IPS-15b (cell line): ENCODE measurements around the gene LRP1B.
"Not testable (repeated sequence)": the region's sequence is repeated elsewhere in the genome, so short reads cannot be mapped to it uniquely, and the experiment has no call there.

Experiments used
- H3K27me3 ChIP-seq: one replicate; pipeline ENCODE4 v1.6.1; 2013; ENCODE audit warnings: low read length; ENCODE audit not compliant: control insufficient read depth, insufficient read depth
- H3K36me3 ChIP-seq: one replicate; pipeline ENCODE4 v1.6.1; 2013; ENCODE audit warnings: low read length; ENCODE audit not compliant: control insufficient read depth, insufficient read depth
- H3K4me1 ChIP-seq: one replicate; pipeline ENCODE4 v1.6.1; 2013; ENCODE audit warnings: mild to moderate bottlenecking, low read length; ENCODE audit not compliant: control insufficient read depth, insufficient read depth
- H3K4me3 ChIP-seq: one replicate; pipeline ENCODE4 v1.5.1; 2013; ENCODE audit warnings: low read depth, low read length
- H3K9ac ChIP-seq: one replicate; pipeline ENCODE4 v1.6.1; 2013; ENCODE audit warnings: low read depth, mild to moderate bottlenecking, low read length
- H3K9me3 ChIP-seq: one replicate; pipeline ENCODE4 v1.6.1; 2013; ENCODE audit warnings: mild to moderate bottlenecking, low read length; ENCODE audit not compliant: control insufficient read depth, insufficient read depth

LRP1B gene

GRCh38 chr2:140567734-140568133, 1563.1 kb downstream of the LRP1B start:
- Histone ChIP-seq H3K9me3 (no peaks in the 10 kb centered on the region), H3K4me3 (no peak overlapping the region), H3K27me3 (no peaks in the 10 kb centered on the region), H3K36me3 (no peaks in the 10 kb centered on the region), H3K9ac (no peak overlapping the region), H3K4me1 (no peaks in the 10 kb centered on the region)

DNA sequence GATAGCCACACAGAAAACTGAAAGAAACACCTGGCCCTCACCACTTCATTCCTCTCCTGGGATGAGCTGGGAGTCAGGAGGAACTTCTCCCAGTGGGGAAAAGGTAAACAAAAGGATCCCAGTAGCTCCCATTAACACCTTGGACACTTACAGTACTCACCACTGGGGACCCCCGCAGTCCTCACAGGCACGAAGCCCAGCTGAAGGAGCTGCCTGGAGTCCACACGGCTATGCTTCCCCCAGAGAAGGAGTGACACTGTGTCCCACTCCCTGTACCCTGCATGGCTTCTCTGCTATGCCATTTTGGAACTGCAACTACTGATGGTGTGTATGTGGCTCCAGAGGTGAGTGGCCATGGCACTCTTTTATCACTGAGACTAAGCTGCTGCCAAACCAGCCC, 1565.1 kb downstream of the LRP1B start:
- Histone ChIP-seq H3K4me1 (no peaks in the 10 kb centered on the region), H3K36me3 (no peaks in the 10 kb centered on the region)

GRCh38 chr2:140555701-140556100, 1575.1 kb downstream of the LRP1B start:
- H3K9me3 ChIP-seq = no peaks in the 10 kb centered on the region
- H3K36me3 ChIP-seq = no peaks in the 10 kb centered on the region
- H3K27me3 ChIP-seq = no peaks in the 10 kb centered on the region
- H3K4me1 ChIP-seq = no peaks in the 10 kb centered on the region
- no peak overlapping the region for H3K4me3 ChIP-seq
- no peak overlapping the region for H3K9ac ChIP-seq

More for the DNA sequence above, 1565.1 kb downstream of the LRP1B start:
- H3K9ac ChIP-seq = no peak overlapping the region
- H3K9me3 ChIP-seq = no peaks in the 10 kb centered on the region
- no peak overlapping the region for H3K4me3 ChIP-seq
- H3K27me3 ChIP-seq = no peaks in the 10 kb centered on the region

DNA sequence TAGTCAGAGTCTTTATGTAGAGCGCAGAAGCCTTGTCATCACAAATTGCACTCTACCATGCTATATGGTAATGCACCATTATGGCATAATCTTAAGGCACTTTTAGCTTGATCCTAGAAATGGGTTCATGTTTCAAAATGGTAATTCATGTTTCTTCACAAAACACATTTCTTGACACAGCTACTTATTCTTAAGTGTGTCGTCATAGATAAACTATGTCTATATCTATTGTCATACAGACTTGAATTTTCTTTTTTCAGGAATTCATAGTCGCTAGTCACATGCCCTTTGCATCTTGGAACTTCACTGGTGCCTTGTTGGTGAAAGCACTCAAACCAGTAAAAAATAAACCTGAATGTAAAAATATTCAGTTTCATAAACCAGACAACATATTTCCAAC, 1578.2 kb downstream of the LRP1B start:
- Histone ChIP-seq H3K9ac (no peak overlapping the region), H3K4me1 (no peaks in the 10 kb centered on the region), H3K27me3 (no peaks in the 10 kb centered on the region), H3K4me3 (no peak overlapping the region), H3K9me3 (no peaks in the 10 kb centered on the region), H3K36me3 (no peaks in the 10 kb centered on the region)

DNA sequence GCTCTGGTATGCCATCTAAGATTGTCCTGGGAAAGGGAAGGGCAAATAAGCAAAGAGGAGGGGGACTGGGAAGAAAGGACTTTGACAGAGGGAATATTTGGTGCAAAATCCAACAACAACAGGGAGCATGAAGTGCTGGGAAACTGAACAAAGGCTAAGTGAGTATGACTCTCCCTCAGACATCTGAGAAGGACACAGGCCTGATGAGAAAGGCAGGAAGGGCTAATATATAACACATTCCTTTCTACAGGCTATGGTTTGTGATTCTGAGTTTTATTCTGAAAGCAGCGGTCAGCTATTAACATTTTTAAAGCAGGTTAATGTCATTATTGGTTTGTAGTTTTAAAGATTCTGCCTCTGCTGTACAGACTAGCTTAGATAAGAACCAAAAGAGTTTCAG, 1579.5 kb downstream of the LRP1B start:
- no peaks in the 10 kb centered on the region for H3K36me3 ChIP-seq
- no peaks in the 10 kb centered on the region for H3K4me1 ChIP-seq
- H3K9me3 ChIP-seq = no peaks in the 10 kb centered on the region
- H3K9ac ChIP-seq = no peak overlapping the region
- H3K4me3 ChIP-seq = no peak overlapping the region
- H3K27me3 ChIP-seq = no peaks in the 10 kb centered on the region

GRCh38 chr2:140550821-140551220, 1580.0 kb downstream of the LRP1B start:
- Histone ChIP-seq H3K4me1 (no peaks in the 10 kb centered on the region), H3K27me3 (no peaks in the 10 kb centered on the region), H3K36me3 (no peaks in the 10 kb centered on the region), H3K9ac (no peak overlapping the region), H3K4me3 (no peak overlapping the region), H3K9me3 (no peaks in the 10 kb centered on the region)

DNA sequence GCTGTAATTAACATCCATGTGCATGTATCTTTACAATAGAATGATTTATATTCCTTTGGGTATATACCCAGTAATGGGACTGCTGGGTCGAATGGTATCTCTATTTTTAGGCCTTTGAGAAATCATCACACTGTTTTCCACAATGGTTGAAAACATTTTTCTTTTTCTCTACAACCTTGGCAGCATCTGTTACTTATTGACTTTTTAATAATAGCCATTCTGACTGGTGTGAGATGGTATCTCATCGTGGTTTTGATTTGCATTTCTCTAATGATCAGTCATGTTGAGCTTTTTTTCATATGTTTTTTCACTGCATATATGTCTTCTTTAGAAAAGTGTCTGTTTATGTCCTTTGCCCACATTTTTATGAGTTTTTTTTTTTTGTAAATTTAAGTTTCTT, 1586.0 kb downstream of the LRP1B start:
- H3K4me3 ChIP-seq, H3K36me3 ChIP-seq, H3K9me3 ChIP-seq, H3K4me1 ChIP-seq, H3K9ac ChIP-seq, H3K27me3 ChIP-seq: not testable (repeated sequence)

DNA sequence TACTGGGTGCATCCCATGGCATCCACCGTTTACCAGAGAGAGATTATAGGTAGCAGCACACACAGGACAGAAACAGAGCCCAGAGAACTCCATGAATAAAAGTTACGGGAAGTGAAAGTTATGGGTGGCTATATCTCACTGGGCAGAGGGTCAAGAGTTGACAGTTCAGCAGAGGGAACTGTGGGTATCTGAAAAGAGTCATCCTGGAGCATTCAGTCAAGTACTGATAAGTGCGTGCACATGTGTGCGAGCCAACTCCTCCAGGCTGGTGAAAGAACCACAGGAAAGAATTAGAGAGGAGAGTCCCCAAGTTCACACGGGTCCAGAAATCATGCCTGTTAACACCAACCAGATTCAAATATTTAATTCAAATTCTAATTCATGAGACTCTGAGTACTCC, 1588.2 kb downstream of the LRP1B start:
- no peak overlapping the region for H3K9ac ChIP-seq
- no peaks in the 10 kb centered on the region for H3K36me3 ChIP-seq
- H3K4me3 ChIP-seq = no peak overlapping the region

GRCh38 chr2:140539242-140539875, 1591.5 kb downstream of the LRP1B start:
- Histone ChIP-seq H3K4me3 (no peak overlapping the region), H3K27me3 (no peaks in the 10 kb centered on the region), H3K4me1 (no peaks in the 10 kb centered on the region)

More for the DNA sequence above, 1588.2 kb downstream of the LRP1B start:
- Histone ChIP-seq H3K27me3 (no peaks in the 10 kb centered on the region), H3K4me1 (no peaks in the 10 kb centered on the region), H3K9me3 (no peaks in the 10 kb centered on the region)

GRCh38 chr2:140529706-140530105, 1601.1 kb downstream of the LRP1B start:
- no peaks in the 10 kb centered on the region for H3K9me3 ChIP-seq
- H3K36me3 ChIP-seq = no peaks in the 10 kb centered on the region
- H3K4me3 ChIP-seq = no peak overlapping the region
- H3K9ac ChIP-seq = no peak overlapping the region
- no peaks in the 10 kb centered on the region for H3K4me1 ChIP-seq
- H3K27me3 ChIP-seq = no peaks in the 10 kb centered on the region

More at GRCh38 chr2:140539242-140539875, 1591.5 kb downstream of the LRP1B start:
- Histone ChIP-seq H3K9me3 (no peaks in the 10 kb centered on the region), H3K9ac (no peak overlapping the region), H3K36me3 (no peaks in the 10 kb centered on the region)

DNA sequence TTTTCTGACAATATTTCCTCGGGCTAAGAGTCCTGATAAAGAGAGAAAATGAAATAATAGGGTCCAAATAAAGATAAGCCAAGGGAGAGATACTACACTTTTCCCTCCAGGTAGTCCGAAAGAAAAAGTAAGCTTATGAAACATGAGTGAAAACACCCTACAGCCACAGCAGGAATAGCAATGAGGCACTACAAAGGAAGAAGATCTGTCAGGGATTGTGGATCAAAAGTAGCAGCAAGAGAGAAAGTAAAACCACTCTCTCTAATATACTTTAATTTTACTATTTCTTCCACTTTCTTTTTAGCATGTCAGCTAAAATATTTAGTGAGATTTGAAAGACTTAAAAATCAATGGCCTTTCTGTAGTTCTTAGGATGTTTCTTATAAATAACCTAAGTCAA, 1601.8 kb downstream of the LRP1B start:
- Histone ChIP-seq H3K36me3 (no peaks in the 10 kb centered on the region), H3K4me1 (no peaks in the 10 kb centered on the region), H3K27me3 (no peaks in the 10 kb centered on the region), H3K9ac (no peak overlapping the region), H3K9me3 (no peaks in the 10 kb centered on the region), H3K4me3 (no peak overlapping the region)

DNA sequence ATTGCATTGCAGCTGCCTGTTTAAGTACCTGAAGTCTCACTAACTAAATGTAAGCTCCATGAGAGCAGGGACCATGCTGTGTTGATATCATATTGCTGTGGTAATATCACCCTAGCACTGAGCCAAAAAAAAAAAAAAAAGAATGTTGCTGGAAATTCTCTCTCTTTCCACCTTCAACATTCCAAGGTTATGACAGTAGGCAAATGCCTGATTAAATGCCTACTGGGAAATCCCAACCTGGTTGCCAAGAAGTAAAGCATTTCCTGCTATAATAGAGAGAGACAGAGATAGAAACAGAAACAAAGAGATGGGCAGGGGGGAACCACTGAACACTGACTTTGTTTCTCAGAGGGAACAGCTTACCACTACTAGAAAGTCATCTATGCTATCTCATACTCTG, 1604.2 kb downstream of the LRP1B start:
- Histone ChIP-seq H3K36me3 (no peaks in the 10 kb centered on the region), H3K9ac (no peak overlapping the region), H3K27me3 (no peaks in the 10 kb centered on the region), H3K9me3 (no peaks in the 10 kb centered on the region), H3K4me1 (no peaks in the 10 kb centered on the region), H3K4me3 (no peak overlapping the region)
